Stimulated activated CD8-positive, alpha-beta memory T cell treated with anti-CD3 and anti-CD28 coated beads, Interleukin-7, amount 100 ng/mL, for 24 hours (primary cell): Measurements from ENCODE around the gene CCL20.
"Not testable (repeated sequence)": the region's sequence is repeated elsewhere in the genome, so short reads cannot be mapped to it uniquely, and the experiment has no call there.

Experiments
- DNase-seq: peaks from one replicate; pipeline ENCODE4 v3.0.0-alpha.2; 2020; ENCODE audit warnings: low read depth

The CCL20 gene

DNA sequence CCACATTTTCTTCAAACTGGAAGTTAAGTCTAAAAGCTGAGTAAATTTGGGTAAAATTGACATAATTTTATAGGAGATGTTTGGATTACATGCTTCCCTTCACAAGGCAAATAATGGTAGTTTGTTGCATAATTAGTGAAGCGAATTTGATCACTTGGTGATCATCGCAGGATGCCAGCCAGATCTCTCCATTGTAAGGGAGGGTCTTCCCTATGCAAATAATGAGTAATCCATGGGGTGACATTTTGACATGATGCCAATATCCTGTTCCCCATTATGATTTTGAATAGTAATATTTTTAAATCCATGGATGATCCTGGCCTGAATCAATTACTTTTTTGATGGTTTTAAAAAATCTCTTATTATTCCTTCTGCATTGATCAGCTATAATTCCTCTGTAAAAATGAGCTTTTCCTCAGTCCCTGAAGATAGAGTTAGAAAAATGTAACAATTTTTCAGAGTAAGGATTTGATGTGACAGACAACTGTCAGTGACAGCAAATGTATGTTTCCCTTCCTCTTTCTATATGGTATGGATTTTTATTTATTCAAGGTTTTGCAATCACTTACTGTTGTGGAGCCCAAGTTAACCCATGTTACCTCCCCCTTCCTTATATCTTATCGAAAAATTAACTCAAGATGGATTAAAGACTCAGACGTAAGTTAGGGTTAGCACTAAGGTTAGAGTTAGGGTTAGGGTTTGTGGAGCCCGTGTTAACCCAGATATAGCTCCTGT, 21.4 kb downstream of the CCL20 start:
- no peak for DNase-seq

DNA sequence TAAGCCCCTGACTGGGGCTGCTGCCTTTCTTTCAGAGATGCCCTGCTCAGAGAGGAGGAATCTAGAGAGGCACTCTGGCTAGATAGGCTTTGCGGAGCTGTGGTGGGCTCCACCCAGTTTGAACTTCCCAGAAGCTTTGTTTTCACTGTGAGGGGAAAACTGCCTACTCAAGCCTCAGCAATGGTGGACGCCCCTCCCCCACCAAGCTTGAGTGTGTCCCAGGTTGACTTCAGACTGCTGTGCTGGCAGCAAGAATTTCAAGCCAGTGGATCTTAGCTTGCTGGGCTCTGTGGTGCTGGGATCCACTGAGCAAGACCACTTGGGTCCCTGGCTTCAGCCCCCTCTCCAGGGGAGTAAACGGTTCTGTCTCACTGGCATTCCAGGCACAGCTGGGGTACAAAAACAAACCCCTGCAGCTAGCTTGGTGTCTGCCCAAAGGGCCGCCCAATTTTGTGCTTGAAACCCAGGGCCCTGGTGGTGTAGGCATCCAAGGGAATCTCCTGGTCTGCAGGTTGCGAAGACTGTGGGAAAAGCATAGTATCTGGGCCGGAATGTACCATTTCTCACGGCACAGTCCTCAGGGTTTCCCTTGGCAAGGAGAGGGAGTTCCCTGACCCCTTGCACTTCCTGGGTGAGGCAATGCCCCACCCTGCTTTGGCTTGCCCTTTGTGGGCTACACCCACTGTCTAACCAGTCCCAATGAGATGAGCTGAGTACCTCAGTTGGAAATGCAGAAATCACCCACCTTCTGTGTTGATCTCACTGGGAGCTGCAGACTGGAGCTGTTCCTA, 25.9 kb downstream of the CCL20 start:
- not testable (repeated sequence) for DNase-seq

DNA sequence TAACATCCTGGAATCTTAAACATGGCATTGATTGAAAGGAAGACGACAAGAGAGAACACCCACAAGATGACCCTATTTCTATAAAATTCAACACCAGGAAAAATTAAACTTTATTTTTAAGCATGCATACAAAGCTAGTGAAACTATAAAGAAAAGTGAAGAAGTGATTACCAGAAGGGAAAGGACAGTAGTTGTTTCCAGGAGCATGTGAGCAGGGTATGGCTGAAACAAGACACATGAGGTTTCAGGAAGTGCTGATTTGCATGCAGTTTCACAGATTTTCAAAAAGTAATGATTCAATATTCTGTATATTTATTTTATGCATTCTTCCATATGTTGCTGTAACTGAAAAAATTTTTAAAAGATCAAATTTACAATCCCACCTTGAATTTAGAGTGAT, 33.2 kb downstream of the CCL20 start:
- no peak for DNase-seq

DNA sequence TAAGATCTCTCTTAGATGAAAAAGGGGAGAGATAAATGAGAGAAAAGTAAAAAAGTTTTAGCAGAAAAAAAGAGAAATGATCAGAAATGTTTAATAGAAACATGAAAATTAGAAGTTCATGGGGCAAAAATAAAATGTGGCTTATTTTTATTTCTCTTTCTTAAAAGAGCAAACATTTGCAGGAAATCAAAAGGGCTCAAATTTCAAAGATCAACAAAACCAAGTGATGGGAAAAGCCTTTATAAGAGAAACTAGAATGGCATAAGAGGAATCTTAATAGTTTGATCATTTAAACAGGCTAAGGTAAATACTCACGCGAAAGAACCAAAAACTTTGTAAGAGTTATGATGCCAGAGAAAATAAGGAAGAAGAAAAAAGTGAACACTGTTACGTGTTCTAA, 34.5 kb downstream of the CCL20 start:
- no peak for DNase-seq

DNA sequence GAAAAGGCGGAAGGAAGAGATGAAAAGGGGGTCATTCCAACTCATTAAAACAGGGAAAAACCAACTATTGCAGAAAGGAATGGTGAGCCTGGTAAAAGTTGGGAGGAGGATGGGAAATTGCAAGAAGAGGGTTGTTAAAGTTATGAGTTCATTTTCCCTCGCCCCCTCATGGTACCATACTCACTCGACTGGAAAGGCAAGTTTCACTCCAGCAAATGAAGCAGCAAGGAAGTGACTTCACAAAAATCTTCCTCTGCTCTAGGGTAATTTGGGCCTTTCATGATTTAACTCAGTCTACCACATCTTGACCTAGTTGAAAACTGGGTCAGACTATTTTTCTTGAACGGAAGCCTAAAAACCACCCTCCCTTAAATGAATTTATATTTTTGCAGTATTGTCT, 34.9 kb downstream of the CCL20 start:
- no peak for DNase-seq

DNA sequence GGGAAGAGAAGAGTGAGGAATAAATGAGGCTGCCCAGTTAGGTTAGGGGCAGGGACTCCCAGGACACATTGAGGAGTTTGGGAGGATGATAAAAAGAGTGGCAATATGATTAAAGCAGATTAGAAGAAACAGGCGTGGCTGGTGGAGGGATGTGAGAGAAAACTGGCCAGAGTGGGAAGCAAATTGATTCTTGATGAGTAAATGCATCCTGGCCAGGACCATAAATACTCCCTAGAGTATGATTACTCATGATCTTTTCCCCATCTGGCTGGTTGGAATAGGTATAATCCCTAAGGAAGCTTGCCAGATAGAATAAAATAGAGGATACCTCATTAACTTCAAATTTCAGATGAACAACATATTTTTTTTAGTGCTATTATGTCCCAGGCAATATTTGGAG, 36.3 kb downstream of the CCL20 start:
- DNase-seq, result no peak

DNA sequence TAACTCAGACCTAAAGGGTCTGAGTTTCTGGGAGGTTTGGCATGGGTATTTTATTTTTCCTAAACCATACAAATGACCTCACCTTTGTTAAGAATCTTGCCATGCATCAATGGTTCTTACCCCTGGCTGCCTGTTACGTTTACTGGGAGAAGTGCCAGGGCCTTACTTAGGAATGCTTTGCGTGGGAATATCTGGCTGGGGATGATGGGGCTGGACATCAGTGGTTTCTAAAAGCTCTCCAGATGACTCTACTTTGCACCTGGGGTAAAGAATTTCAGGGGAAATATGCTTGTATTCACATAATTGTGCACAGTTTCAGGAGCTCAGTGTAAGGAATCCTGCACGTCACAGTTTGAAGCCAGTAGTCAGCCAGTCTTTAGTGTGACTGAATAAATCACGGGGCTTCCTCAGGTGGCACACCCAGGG, 39.6 kb downstream of the CCL20 start:
- DNase-seq, result no peak

DNA sequence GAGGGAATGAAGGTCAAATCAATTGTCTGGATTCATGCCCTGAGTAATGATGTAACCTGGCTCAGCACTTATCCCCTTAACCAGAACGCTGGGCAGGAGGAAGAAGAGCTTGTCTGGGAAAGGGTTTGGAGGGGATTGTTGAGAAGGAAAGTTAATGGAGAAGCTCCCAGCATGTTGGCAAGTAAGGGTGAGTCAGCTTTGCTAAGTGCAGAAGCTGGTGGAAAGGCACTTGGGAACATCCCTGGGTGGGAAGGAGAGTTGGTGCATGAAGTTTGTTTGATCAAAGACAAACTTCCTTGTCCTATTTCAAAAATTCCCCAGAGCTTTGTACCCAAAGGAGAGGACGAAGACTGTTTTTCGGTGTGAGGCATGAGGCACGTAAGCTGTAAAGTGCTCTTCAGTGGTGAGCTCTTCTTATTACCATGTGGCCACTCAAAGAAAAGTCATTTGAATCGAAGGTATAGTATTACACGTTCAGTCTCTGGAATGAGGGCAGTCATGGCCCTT, 40.2 kb downstream of the CCL20 start:
- no peak for DNase-seq

DNA sequence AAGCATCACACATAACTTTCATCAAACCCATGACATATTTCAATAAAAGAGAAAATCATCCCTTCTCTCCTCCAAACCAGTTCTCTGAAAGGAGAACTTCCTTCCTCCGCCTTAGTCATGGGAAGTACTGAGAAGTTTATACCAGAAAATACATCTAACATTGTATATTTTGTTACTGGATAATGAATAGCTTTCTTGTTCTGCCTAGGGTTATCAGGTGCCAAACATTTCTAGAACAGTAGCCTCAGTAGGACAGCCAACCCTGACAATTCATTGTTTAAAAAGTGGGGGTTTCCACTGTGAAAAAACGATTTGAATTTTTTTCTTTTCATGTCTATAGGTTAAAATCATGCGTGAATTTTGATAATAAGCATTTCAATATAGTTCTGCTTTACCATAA, 41.8 kb downstream of the CCL20 start:
- DNase-seq, result no peak

DNA sequence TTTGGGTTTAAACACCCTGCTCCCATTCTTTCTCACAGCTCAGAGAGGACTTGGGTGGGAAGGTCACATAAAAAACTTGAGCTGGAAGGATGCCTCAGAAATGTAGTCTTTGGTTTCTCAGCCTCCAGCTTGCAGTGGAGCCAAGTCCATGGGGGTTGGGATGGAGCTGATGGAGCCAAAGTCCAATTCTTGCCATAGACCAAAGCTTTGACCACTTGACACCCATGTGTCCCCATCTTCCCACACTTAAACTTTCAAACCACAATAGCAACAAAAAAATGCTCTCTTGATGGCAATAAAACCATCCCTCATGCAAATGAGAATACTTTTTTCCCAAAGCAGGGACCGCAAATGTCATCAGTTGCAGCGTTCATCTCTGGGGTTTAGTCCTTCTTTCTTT, 43.1 kb downstream of the CCL20 start:
- DNase-seq, result no peak

DNA sequence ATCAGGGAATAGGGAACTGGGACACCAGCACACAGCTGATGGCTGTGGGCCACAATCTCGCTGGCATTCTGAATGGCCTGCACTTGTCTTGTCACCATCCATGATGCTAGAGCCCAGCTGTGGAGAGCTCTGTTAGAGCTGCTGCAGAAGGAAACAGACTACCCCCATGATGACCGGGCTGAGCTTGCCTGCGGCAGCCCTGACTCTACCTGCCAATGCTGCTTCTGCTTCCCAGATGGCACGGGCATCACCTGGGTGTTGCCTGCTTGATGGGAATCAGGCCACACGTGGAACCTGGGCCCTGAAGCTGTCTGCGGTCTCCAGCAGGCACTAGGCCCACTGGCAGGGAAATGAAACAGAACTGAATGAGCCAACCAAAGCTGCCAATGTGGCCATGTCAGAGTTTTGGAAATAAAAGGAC, 46.6 kb downstream of the CCL20 start:
- DNase-seq, result no peak

DNA sequence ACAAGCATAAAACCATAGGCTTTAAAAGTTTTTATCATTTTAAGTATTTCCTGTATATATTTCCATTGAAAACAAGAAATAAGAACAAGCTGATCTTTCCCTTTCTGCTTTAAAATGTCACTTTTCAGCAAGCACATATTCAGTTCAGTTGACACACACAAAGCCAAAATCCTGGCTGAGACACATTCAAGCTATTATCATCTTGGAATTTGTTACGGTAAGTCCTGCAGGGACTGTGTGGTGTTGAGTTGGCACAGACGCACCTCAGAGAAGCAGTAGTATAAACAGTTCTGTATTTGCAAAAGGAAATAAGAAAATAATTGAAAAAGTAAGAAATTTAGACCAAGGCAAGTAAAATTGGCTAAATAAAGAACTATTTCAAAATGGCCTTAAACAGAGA, 47.4 kb downstream of the CCL20 start:
- DNase-seq, result no peak

DNA sequence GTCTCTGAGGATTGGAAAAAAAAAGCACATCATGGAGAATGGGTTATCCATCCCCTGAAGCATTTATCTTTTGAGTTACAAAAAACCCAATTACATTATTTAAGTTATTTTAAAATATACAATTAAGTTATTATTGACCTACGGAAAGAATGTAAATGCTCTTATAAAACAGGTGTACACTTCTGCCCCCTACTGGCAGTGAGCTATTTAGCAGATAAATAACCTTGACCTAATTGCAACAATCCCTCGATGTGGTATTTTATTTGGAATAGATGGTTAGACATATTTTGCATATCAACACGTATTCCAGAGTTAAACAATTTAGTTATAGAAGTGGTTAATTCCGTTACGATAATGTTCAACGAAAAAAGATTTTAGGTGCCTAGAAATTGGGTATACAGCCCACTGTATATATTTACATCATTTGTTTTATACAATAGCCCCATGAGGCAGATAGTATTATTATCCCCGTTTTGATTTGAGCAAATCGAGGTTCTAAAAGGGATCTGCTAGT, 48.6 kb downstream of the CCL20 start:
- no peak for DNase-seq

DNA sequence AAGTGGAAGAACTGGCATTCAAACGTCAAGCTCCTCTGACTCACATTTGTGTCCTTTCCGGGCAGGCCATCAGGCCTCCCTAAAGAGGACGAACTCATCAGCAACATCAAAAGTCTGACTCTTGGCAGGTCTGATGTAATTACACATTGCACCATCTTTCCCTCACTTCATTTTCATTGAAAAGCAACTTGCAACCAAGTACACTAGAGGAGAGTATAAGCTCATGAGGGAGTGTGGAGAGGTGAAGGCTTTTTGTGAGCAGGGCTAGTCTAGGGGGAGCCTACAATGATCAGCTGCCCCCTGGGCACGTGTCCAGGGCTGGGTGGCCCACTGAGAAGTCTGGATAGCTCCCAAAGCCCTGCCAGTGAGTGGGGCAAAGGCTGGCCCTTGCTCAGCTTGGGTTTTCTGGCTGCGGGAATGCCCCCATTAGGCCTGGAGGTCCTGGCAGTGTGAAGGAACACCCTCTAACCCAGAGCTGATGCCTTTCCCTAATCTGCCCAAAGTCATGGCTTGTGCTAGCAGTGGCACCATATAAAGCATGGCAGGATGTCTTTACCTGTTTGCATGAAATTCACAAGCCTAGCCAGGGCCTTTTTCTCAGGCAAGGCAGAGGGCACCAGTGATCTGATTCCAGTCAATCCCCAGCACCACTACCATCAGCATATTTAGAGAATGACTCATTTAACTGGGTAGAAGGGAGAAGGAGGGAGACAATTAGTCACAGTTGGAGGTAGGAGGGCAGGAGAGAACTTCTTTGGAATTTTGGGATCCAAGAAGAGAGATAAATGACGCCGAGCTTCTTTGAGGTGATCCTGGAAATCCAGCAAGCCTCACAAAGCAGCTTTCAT, 49.3 kb downstream of the CCL20 start:
- no peak for DNase-seq

DNA sequence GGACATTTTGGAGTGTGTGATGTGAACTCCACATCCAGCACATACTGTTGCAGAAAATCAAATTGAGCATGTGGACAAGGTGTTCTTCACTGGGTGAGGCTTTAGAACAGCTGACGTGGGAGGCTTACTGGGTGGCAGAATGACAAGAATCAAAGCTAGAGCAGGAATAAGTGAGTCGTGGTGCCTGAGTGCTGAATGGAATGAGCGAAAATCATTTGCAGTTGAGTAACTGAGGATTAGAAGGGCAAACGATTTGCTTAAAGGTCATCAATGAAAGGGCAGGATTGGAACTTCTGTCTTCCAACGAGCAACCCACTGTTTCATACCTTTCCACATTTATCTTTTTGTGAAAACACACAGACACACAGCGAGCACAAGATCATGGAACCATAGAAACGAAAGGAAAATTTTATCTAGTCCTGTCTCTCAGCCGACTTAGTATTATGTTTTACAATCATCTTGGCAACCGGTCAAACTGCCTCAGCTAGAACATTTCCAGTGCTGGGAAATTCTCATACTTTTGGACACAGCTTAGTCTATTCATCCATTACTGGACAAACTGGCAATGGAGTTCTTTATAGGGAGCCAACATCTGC, 50.6 kb downstream of the CCL20 start:
- no peak for DNase-seq

DNA sequence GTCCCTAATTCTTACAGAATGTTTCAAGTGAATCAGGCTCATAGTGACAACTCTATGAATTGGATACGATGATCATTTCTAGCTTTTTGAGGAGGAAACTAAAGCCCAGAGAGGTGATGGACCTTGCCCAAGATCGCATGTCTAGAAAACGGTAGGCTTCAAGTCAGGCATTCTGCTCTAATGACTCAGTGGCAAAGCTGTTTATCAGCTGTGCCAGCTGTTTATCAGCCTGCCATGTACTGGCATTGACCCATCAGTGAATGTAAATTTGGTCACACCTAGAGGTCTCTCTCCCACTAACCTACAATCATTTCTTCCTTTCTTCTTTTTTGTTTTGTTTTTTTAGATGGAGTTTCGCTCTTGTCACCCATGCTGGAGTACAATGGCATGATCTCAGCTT, 51.6 kb downstream of the CCL20 start:
- no peak for DNase-seq
